ENCODE results near the gene CLRN2.
"Not testable (repeated sequence)": the region's sequence is repeated elsewhere in the genome, so short reads cannot be mapped to it uniquely, and the experiment has no call there.

The CLRN2 gene

GRCh38 chr4:17546222-17546621, 31.3 kb downstream of the CLRN2 start:
- DNase-seq = no peak

GRCh38 chr4:17546678-17547077, 31.7 kb downstream of the CLRN2 start:
- no peak for DNase-seq

- DNase-seq = no peak
These were observed 35.6 kb downstream of the CLRN2 start for GRCh38 chr4:17550549-17550948.

- no peak for DNase-seq
These were observed 37.5 kb downstream of the CLRN2 start for GRCh38 chr4:17552427-17552826.

GRCh38 chr4:17554568-17554967, 39.6 kb downstream of the CLRN2 start:
- no peak for DNase-seq

GRCh38 chr4:17556498-17556897, 41.5 kb downstream of the CLRN2 start:
- DNase-seq = no peak

- DNase-seq = no peak
These were observed 42.9 kb downstream of the CLRN2 start for GRCh38 chr4:17557880-17558279.

- DNase-seq = no peak
These were observed 44.2 kb downstream of the CLRN2 start for GRCh38 chr4:17558941-17559708.

GRCh38 chr4:17559709-17560048, 44.7 kb downstream of the CLRN2 start:
- no peak for DNase-seq

GRCh38 chr4:17560065-17560673, 45.2 kb downstream of the CLRN2 start:
- DNase-seq = no peak

GRCh38 chr4:17561195-17561909, 46.4 kb downstream of the CLRN2 start:
- no peak for DNase-seq

GRCh38 chr4:17562157-17562556, 47.2 kb downstream of the CLRN2 start:
- no peak for DNase-seq

GRCh38 chr4:17565846-17566245, 50.9 kb downstream of the CLRN2 start:
- no peak for DNase-seq

- no peak for DNase-seq
These were observed 52.3 kb downstream of the CLRN2 start for GRCh38 chr4:17567271-17567670.

GRCh38 chr4:17574206-17574605, 59.2 kb downstream of the CLRN2 start:
- DNase-seq = no peak

- DNase-seq = not testable (repeated sequence)
These were observed 60.2 kb downstream of the CLRN2 start for GRCh38 chr4:17575177-17575576.

Measured in CD4-positive, alpha-beta T cell treated with Interleukin-12 subunit alpha and Interleukin-12 subunit beta, for 1 hour (primary cell).